H1 (cell line): Measurements from ENCODE around the gene POFUT2. TPM values are rescaled to one million over a fixed set of nuclear protein-coding genes. Genes with fewer than 3 reads are reported as not detected.

Source experiments
- CTBP2 ChIP-seq: IDR thresholded peaks from 2 replicates; pipeline ENCODE4 v1.7.0; 2011; ENCODE audit warnings: borderline replicate concordance, mild to moderate bottlenecking, moderate library complexity, mixed read lengths, low read length; ENCODE audit not compliant: insufficient read depth, insufficient read length
- EGR1 ChIP-seq: IDR thresholded peaks from 2 replicates; pipeline ENCODE4 v1.6.1; 2011; ENCODE audit warnings: low read depth, low read length, borderline replicate concordance
- EP300 ChIP-seq, 2 experiments: IDR thresholded peaks; 1 replicate in 1 of 2; 2 replicates in 1 of 2; pipeline ENCODE4 v1.6.1; 2011 to 2012; ENCODE audit warnings: low read depth in 2 of 2, low read length in 2 of 2, mild to moderate bottlenecking in 2 of 2, borderline replicate concordance in 1 of 2, inconsistent platforms in 1 of 2, moderate library complexity in 1 of 2
- GABPA ChIP-seq: IDR thresholded peaks from 2 replicates; pipeline ENCODE4 v1.6.1; 2011; ENCODE audit warnings: mild to moderate bottlenecking, low read length, moderate library complexity, borderline replicate concordance; ENCODE audit not compliant: insufficient read depth
- JUND ChIP-seq: IDR thresholded peaks from 2 replicates; pipeline ENCODE4 v1.6.1; 2011; ENCODE audit warnings: mild to moderate bottlenecking, improper control_type of control experiment, low read length
- KDM1A ChIP-seq: fragments of 200-600, 300-600 bp; sonication (generic); IDR thresholded peaks from 2 replicates; pipeline ENCODE4 v1.7.1; 2016; ENCODE audit warnings: mild to moderate bottlenecking, low read length, borderline replicate concordance
- MAFK ChIP-seq: IDR thresholded peaks from 2 replicates; pipeline ENCODE4 v1.6.1; 2012; ENCODE audit warnings: low read depth, mild to moderate bottlenecking, improper control_type of control experiment, low read length
- SAP30 ChIP-seq: fragments of 300-600 bp; sonication (generic); IDR thresholded peaks from 2 replicates; pipeline ENCODE4 v1.7.1; 2012; ENCODE audit warnings: low read length, moderate library complexity, mild to moderate bottlenecking, inconsistent platforms; ENCODE audit not compliant: insufficient read depth, insufficient replicate concordance
- SIN3A ChIP-seq, 2 experiments: IDR thresholded peaks in 1 of 2; conservative IDR thresholded peaks in 1 of 2; 2 replicates each; pipeline ENCODE4 v1.6.1; 2011 to 2012; ENCODE audit warnings: low read length in 2 of 2, improper control_type of control experiment in 1 of 2, low read depth in 1 of 2, mild to moderate bottlenecking in 1 of 2
- polyA plus RNA-seq, 7 experiments: library from polyadenylated mRNA; depleted of rRNA in 3 of 7; stranded (reverse) in 5 of 7; unstranded in 2 of 7; fragments of >200 nt in 5 of 7; fragments of 200-250 nt in 2 of 7; gene quantifications; 1 replicate in 5 of 7; 2 replicates in 1 of 7; 4 replicates in 1 of 7; pipeline versions ENCODE4 v1.2.1 to v1.2.3, GENCODE V29; 2011 to 2013; ENCODE audit warnings: missing spikeins in 2 of 7, mixed read lengths in 2 of 7
- total RNA-seq: library from RNA; stranded (reverse); fragmentation: NEBNext Ultra II Directional; extraction: Animal tissue kit (Norgen Biotek cat#: 25700); gene quantifications from 2 replicates; pipeline ENCODE4 v1.2.1, GENCODE V29; 2021
- TF ChIP-seq, protein P1 (sequence below): IDR thresholded peaks from 2 replicates; pipeline ENCODE4 v1.6.1; 2012; ENCODE audit warnings: inconsistent platforms
- TF ChIP-seq, protein P2 (sequence below): IDR thresholded peaks from 2 replicates; pipeline ENCODE4 v1.6.1; 2012; ENCODE audit warnings: inconsistent platforms

The POFUT2 gene
- total and polyA plus RNA-seq, 2 of the 8 experiments (the other 6 are each of a cell fraction or from before 2014, with no cell fraction given) = 13.7 to 32.1 TPM

DNA sequence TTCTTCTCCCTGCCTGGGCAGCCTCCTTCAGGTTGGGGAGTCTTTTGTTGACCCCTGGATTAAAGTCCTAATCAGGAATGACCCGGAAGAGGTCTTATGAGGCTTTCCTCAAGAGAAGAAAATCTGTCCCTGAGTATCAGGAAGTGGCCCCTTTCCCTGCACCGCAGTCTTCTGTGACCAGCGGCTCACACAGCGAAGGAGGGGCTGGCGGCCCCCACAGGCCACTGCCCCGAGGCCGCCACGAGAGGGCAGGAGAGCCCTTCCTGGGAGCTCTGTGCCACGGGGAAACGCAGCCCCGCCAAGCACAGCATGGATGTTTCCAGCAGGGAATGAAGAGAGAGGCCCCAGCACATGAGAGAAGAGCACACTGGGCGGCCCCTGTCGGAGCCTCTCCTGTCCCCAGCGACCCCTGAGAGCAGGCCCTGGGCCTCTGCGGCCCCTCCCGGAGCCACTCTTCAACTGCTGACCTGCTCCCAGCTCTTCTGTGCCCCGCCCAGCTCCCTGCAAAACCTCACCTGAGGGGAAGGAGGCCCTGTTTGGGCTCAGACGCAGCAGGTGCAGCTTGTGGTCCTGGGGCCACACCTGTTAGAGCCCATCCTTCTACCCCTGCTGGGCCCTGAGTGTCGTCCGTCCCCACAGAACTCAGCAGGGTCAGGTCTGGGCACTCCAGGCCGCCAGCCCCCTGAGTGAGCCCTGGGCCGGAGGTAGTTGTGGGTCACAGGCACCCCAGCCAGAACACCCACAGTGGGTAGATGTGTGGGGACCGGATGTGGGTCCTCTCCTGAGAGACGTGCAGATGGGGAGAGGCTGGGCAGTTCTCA, 4.9 kb upstream of the POFUT2 start (continued):
- TF ChIP-seq, protein P1, sequence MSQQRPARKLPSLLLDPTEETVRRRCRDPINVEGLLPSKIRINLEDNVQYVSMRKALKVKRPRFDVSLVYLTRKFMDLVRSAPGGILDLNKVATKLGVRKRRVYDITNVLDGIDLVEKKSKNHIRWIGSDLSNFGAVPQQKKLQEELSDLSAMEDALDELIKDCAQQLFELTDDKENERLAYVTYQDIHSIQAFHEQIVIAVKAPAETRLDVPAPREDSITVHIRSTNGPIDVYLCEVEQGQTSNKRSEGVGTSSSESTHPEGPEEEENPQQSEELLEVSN = 0 out of 2 replicates have a peak, but pooled peaks have one; percentile 12
- TF ChIP-seq, protein P2, sequence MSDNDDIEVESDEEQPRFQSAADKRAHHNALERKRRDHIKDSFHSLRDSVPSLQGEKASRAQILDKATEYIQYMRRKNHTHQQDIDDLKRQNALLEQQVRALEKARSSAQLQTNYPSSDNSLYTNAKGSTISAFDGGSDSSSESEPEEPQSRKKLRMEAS = peak; percentile 18
- TF ChIP-seq GABPA (peak; percentile 56; the same call in 1 of the 2 replicates), KDM1A (no peak), CTBP2 (peak; percentile 58), MAFK (no peak), EGR1 (peak; percentile 41; the same call in 1 of the 2 replicates), SIN3A (conservative IDR thresholded peaks at IDR 0.05 in 1 of 2, IDR thresholded peaks at IDR 0.05 in 1 of 2; ENCODE audit: low read depth in 1 of 2, low read length in 2 of 2) (peak in 1 of 2 experiments; percentile 66; a peak in 1 of 4 replicates), SAP30 (no peak), JUND (0 out of 2 replicates have a peak, but pooled peaks have one; percentile 28), EP300 (IDR thresholded peaks at IDR 0.05; ENCODE audit: borderline replicate concordance in 1 of 2, low read depth in 2 of 2, low read length in 2 of 2) (0 out of 3 replicates have a peak, but pooled peaks of 1 of the 2 experiments have one; percentile 34)
